ENCODE results near the gene TTC39C.

- TF ChIP-seq EZH2 (IDR thresholded peaks at IDR 0.05; ENCODE audit: borderline replicate concordance, low read depth, low read length, poor library complexity, severe bottlenecking), result no peak
- TF ChIP-seq, protein P1, sequence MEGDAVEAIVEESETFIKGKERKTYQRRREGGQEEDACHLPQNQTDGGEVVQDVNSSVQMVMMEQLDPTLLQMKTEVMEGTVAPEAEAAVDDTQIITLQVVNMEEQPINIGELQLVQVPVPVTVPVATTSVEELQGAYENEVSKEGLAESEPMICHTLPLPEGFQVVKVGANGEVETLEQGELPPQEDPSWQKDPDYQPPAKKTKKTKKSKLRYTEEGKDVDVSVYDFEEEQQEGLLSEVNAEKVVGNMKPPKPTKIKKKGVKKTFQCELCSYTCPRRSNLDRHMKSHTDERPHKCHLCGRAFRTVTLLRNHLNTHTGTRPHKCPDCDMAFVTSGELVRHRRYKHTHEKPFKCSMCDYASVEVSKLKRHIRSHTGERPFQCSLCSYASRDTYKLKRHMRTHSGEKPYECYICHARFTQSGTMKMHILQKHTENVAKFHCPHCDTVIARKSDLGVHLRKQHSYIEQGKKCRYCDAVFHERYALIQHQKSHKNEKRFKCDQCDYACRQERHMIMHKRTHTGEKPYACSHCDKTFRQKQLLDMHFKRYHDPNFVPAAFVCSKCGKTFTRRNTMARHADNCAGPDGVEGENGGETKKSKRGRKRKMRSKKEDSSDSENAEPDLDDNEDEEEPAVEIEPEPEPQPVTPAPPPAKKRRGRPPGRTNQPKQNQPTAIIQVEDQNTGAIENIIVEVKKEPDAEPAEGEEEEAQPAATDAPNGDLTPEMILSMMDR (conservative IDR thresholded peaks at IDR 0.05; ENCODE audit: low read depth, low read length), result no peak
These were observed 123.8 kb downstream of the TTC39C start for GRCh38 chr18:24138409-24138788.
